Loucy (cell line): ENCODE data around the gene KRTAP1-4.

Experiments used
- EZH2phosphoT487 ChIP-seq: fragments of 200-600 bp; IDR thresholded peaks from 2 replicates; pipeline ENCODE4 v1.6.1; 2018; ENCODE audit warnings: antibody characterized with exemption, mild to moderate bottlenecking, moderate library complexity, borderline replicate concordance
- TF ChIP-seq, protein P1 (sequence below): fragments of 200-600 bp; sonication (generic); conservative IDR thresholded peaks from 2 replicates; pipeline ENCODE4 v1.5.1; 2014; ENCODE audit warnings: mild to moderate bottlenecking, antibody characterized with exemption, low read length

- TF ChIP-seq, protein P1, sequence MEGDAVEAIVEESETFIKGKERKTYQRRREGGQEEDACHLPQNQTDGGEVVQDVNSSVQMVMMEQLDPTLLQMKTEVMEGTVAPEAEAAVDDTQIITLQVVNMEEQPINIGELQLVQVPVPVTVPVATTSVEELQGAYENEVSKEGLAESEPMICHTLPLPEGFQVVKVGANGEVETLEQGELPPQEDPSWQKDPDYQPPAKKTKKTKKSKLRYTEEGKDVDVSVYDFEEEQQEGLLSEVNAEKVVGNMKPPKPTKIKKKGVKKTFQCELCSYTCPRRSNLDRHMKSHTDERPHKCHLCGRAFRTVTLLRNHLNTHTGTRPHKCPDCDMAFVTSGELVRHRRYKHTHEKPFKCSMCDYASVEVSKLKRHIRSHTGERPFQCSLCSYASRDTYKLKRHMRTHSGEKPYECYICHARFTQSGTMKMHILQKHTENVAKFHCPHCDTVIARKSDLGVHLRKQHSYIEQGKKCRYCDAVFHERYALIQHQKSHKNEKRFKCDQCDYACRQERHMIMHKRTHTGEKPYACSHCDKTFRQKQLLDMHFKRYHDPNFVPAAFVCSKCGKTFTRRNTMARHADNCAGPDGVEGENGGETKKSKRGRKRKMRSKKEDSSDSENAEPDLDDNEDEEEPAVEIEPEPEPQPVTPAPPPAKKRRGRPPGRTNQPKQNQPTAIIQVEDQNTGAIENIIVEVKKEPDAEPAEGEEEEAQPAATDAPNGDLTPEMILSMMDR = no peak
- TF ChIP-seq EZH2phosphoT487 = no peak
Measured at GRCh38 chr17:41012326-41013120, 17.5 kb downstream of the KRTAP1-4 start.
